Ovary (tissue), 9 donors: ENCODE measurements around the gene TEX38. TPM values are rescaled to one million over a fixed set of nuclear protein-coding genes. Genes with fewer than 3 reads are reported as not detected.

ENCODE experiments used
- DNase-seq, 5 donors: peaks; one replicate each; pipeline ENCODE4 v3.0.0-alpha.2; 2019 to 2020
- H3K27ac ChIP-seq, 2 donors: fragments of 200-600 bp; one replicate each; pipeline versions ENCODE4 v1.5.1 to v1.8.0; 2019 to 2022
- H3K27me3 ChIP-seq: fragments of 200-600 bp; one replicate; pipeline ENCODE4 v1.8.0; 2022
- H3K36me3 ChIP-seq: fragments of 200-600 bp; sonication (generic); one replicate; pipeline ENCODE4 v1.5.1; 2019
- H3K4me1 ChIP-seq: one replicate; pipeline ENCODE4 v1.8.1; 2013; ENCODE audit warnings: mild to moderate bottlenecking, moderate library complexity; ENCODE audit not compliant: insufficient read depth
- H3K4me3 ChIP-seq: fragments of 200-600 bp; sonication (generic); one replicate; pipeline ENCODE4 v1.5.1; 2017
- H3K9me3 ChIP-seq, 2 donors: fragments of 200-600 bp in 1 of 2; sonication (generic) in 1 of 2; one replicate each; pipeline versions ENCODE4 v1.5.1 to v1.8.1; 2013 to 2019; ENCODE audit warnings: mild to moderate bottlenecking in 1 of 2, moderate library complexity in 1 of 2
- CTCF ChIP-seq, 3 donors: fragments of 450-650 bp in 2 of 3; fragments of 200-600 bp in 1 of 3; IDR thresholded peaks; one replicate each; pipeline versions ENCODE4 v1.5.1 to v1.8.0; 2016 to 2022; ENCODE audit warnings: antibody characterized with exemption in 3 of 3, mild to moderate bottlenecking in 1 of 3
- EP300 ChIP-seq: sonication (generic); formaldehyde crosslinking; IDR thresholded peaks from one replicate; pipeline ENCODE4 v1.6.1; 2017; ENCODE audit warnings: antibody characterized with exemption
- POLR2A ChIP-seq: fragments of 450-650 bp; IDR thresholded peaks from one replicate; pipeline ENCODE4 v1.6.1; 2017; ENCODE audit warnings: antibody characterized with exemption, mild to moderate bottlenecking, moderate library complexity
- WGBS, 3 donors: extraction: QIAGEN DNeasy Blood & Tissue Kit in 1 of 3; methylation state at CpG; one replicate each; pipeline versions ENCODE4 v1.1.5 to v1.1.7; 2013 to 2017; 5-methylcytosine and 5-hydroxymethylcytosine counted together
- intact Hi-C, 4 donors: fragments of 100-400 bp; cut with DNase I; formaldehyde crosslinking; loops; one replicate each; pipeline versions ENCODE4 v1.11.0 to v1.15.1; 2022 to 2023
- polyA plus RNA-seq, 2 donors: library from polyadenylated mRNA; stranded (reverse); fragments of 200-250 nt in 1 of 2; fragments of 350-450 nt in 1 of 2; fragmentation: Illumina TruSeq in 1 of 2; extraction: RNeasy Lipid Tissue Mini Kit (QIAGEN cat#74804) in 1 of 2; gene quantifications; one replicate each; pipeline ENCODE4 v1.2.3, GENCODE V29; 2013 to 2014
- total RNA-seq, 7 donors: library from RNA; depleted of rRNA in 2 of 7; stranded (reverse); fragments of >200 nt in 2 of 7; fragmentation: NEBNext Ultra II Directional in 3 of 7; extraction: Animal tissue kit (Norgen Biotek cat#: 25700) in 3 of 7; gene quantifications; one replicate each; pipeline versions ENCODE4 v1.1.0 to v1.2.4, GENCODE V29; 2016 to 2023
- donor health status: DM: no; HTN: no; CAD: no; lungs with moderate emphysema.
- donor health status: DM: no; HTN: no; CAD: no.
- donor health status: Bipolar disorder and iron deficiency.
- donor health status: DM: yes; HTN: yes; CAD: no.
- donor health status: DM: no; HTN: no; CAD: no.
- donor health status: DM: yes; HTN: yes; CAD: no.

Gene TEX38
- total and polyA plus RNA-seq, 9 donors: 0.08 to 0.45 TPM; not detected in 7

- H3K27me3 ChIP-seq: no peaks in the 10 kb centered on the region
- H3K4me1 ChIP-seq: no peaks in the 10 kb centered on the region
- DNase-seq: no peak
- no peaks in the 10 kb centered on the region for H3K36me3 ChIP-seq
- TF ChIP-seq POLR2A: no peak
- TF ChIP-seq CTCF (IDR thresholded peaks at IDR 0.05): no peak
- no peak for TF ChIP-seq EP300
- H3K4me3 ChIP-seq: no peak overlapping the region
- H3K27ac ChIP-seq: no peak overlapping the region
- intact Hi-C loops: no loop called here
- 78 to 82% (median 81%) methylated on average over 2 of the region's 2 CpGs for WGBS, 3 donors
- H3K9me3 ChIP-seq: no peaks in the 10 kb centered on the region
Measured at GRCh38 chr1:46630719-46631118, 40.9 kb upstream of the TEX38 start.

- H3K27me3 ChIP-seq: no peaks in the 10 kb centered on the region
- no peaks in the 10 kb centered on the region for H3K4me1 ChIP-seq
- no peak overlapping the region for H3K27ac ChIP-seq
- intact Hi-C loops: no loop called here
- H3K4me3 ChIP-seq: no peak overlapping the region
- WGBS, 3 donors: 92 to 98% (median 97%) methylated on average over 2 of the region's 2 CpGs
- no peaks in the 10 kb centered on the region for H3K9me3 ChIP-seq
- H3K36me3 ChIP-seq: no peaks in the 10 kb centered on the region
- TF ChIP-seq CTCF (IDR thresholded peaks at IDR 0.05) (no peak), POLR2A (no peak), EP300 (no peak)
- no peak for DNase-seq
Measured at GRCh38 chr1:46635205-46635604, 36.4 kb upstream of the TEX38 start.

GRCh38 chr1:46637444-46638083, 34.1 kb upstream of the TEX38 start:
- H3K4me3 ChIP-seq: no peak overlapping the region
- 17 to 30% (median 21%) methylated on average over 2 of the region's 2 CpGs for WGBS, 3 donors
- no peaks in the 10 kb centered on the region for H3K9me3 ChIP-seq
- H3K4me1 ChIP-seq: no peaks in the 10 kb centered on the region
- no peak for DNase-seq
- H3K27me3 ChIP-seq: no peaks in the 10 kb centered on the region
- no peak for TF ChIP-seq EP300
- no peak for TF ChIP-seq POLR2A
- H3K36me3 ChIP-seq: no peaks in the 10 kb centered on the region
- no peak overlapping the region for H3K27ac ChIP-seq
- intact Hi-C loops: no loop called here

- Histone ChIP-seq H3K4me1 (peaks cover 2% of the 10 kb centered on the region), H3K36me3 (no peaks in the 10 kb centered on the region), H3K27me3 (no peaks in the 10 kb centered on the region), H3K4me3 (no peak overlapping the region), H3K9me3 (no peaks in the 10 kb centered on the region), H3K27ac (no peak overlapping the region)
- intact Hi-C loops: no loop called here
- TF ChIP-seq EP300: no peak
- TF ChIP-seq POLR2A: no peak
- no peak for TF ChIP-seq CTCF (IDR thresholded peaks at IDR 0.05)
- DNase-seq: no peak
Measured at GRCh38 chr1:46638921-46639320, 32.7 kb upstream of the TEX38 start.

GRCh38 chr1:46639547-46639946, 32.1 kb upstream of the TEX38 start:
- H3K4me1 ChIP-seq: peaks cover 2% of the 10 kb centered on the region
- 88 to 95% (median 91%) methylated on average over 1 of the region's 1 CpG for WGBS, 3 donors

More at GRCh38 chr1:46639547-46639946, 32.1 kb upstream of the TEX38 start:
- TF ChIP-seq CTCF (IDR thresholded peaks at IDR 0.05) (no peak), EP300 (no peak), POLR2A (no peak)
- intact Hi-C loops: no loop called here
- Histone ChIP-seq H3K9me3 (no peaks in the 10 kb centered on the region), H3K4me3 (no peak overlapping the region), H3K27me3 (no peaks in the 10 kb centered on the region), H3K27ac (no peak overlapping the region), H3K36me3 (no peaks in the 10 kb centered on the region)
- DNase-seq: no peak
